A549 (cell line): ENCODE data around the gene MOB2. TPM values are rescaled to one million over a fixed set of nuclear protein-coding genes. Genes with fewer than 3 reads are reported as not detected.

Experiments used
- ATAC-seq, 2 experiments: fragments of 200-7000 bp in 1 of 2; fragments of >200 bp in 1 of 2; cut with Nextera tagmentation in 1 of 2; cut with Tn5 transposase in 1 of 2; 3 replicates each; pipeline versions ENCODE4 v1.8.0 to v1.9.1; 2018 to 2020; ENCODE audit warnings: mild to moderate bottlenecking in 1 of 2, moderate library complexity in 1 of 2
- CTCF ChIA-PET: fragments of 300-600 bp; sonication (Branson Sonifier 250); formaldehyde crosslinking; extraction: SDS; loops from one replicate; lab custom pipeline; 2021; ENCODE audit warnings: antibody characterized with exemption, inconsistent platforms; lab: Yijun Ruan, JAX
- POLR2A ChIA-PET: fragments of 350-600 bp; formaldehyde crosslinking; extraction: SDS; loops from one replicate; lab custom pipeline; 2021; ENCODE audit warnings: antibody characterized with exemption, inconsistent platforms; lab: Yijun Ruan, JAX
- DNase-seq, 2 experiments: peaks; one replicate each; pipeline versions ENCODE4 v3.0.0 to v3.0.0-alpha.2; 2011 to 2016; ENCODE audit warnings: low read depth in 1 of 2, low spot score in 1 of 2
- FAIRE-seq: peaks from 2 replicates; lab custom pipeline; 2011; peaks lifted over from hg19 to GRCh38; lab: Jason Lieb, UNC
- H3K27ac ChIP-seq, 2 experiments: fragments of >200 bp; sonication (Bioruptor Twin); formaldehyde crosslinking; 3 replicates each; pipeline ENCODE4 v1.5.1; 2016 to 2017
- H3K4me1 ChIP-seq: fragments of >200 bp; sonication (Bioruptor Twin); formaldehyde crosslinking; 3 replicates; pipeline ENCODE4 v1.6.1; 2016
- H3K4me2 ChIP-seq: fragments of >200 bp; sonication (Bioruptor Twin); formaldehyde crosslinking; 3 replicates; pipeline ENCODE4 v1.6.1; 2016
- H3K4me3 ChIP-seq: fragments of >200 bp; sonication (Bioruptor Twin); formaldehyde crosslinking; 3 replicates; pipeline ENCODE4 v1.5.1; 2016
- H3K9me3 ChIP-seq: fragments of >200 bp; sonication (Bioruptor Twin); formaldehyde crosslinking; 3 replicates; pipeline ENCODE4 v1.6.1; 2016
- BCL3 ChIP-seq: fragments of >200 bp; sonication (Bioruptor Twin); formaldehyde crosslinking; IDR thresholded peaks from 3 replicates; pipeline ENCODE4 v1.6.1; 2016
- BHLHE40 ChIP-seq: IDR thresholded peaks from 2 replicates; pipeline ENCODE4 v1.6.1; 2012; ENCODE audit warnings: low read depth, low read length, inconsistent platforms
- CEBPB ChIP-seq, 2 experiments: fragments of >200 bp in 1 of 2; sonication (Bioruptor Twin) in 1 of 2; formaldehyde crosslinking in 1 of 2; IDR thresholded peaks; 2 replicates each; pipeline ENCODE4 v1.6.1; 2012 to 2016
- CTCF ChIP-seq: fragments of >200 bp; sonication (Bioruptor Twin); formaldehyde crosslinking; IDR thresholded peaks from 3 replicates; pipeline ENCODE4 v1.5.1; 2016
- E2F6 ChIP-seq: IDR thresholded peaks from 2 replicates; pipeline ENCODE4 v1.6.1; 2012; ENCODE audit warnings: low read depth, borderline replicate concordance
- FOSL2 ChIP-seq, 2 experiments: fragments of 450-650 bp in 1 of 2; fragments of >200 bp in 1 of 2; sonication (Bioruptor Twin) in 1 of 2; formaldehyde crosslinking; IDR thresholded peaks; 2 replicates each; pipeline versions ENCODE4 v1.5.0 to v1.6.1; 2016 to 2020; ENCODE audit warnings: mild to moderate bottlenecking in 1 of 2, moderate library complexity in 1 of 2
- HEYL ChIP-seq: fragments of 250-450 bp; sonication (Bioruptor Pico); IDR thresholded peaks from 2 replicates; pipeline ENCODE4 v1.8.0; 2021; ENCODE audit warnings: mild to moderate bottlenecking, moderate library complexity
- HMGXB4 ChIP-seq: fragments of 250-450 bp; sonication (Bioruptor Pico); IDR thresholded peaks from 2 replicates; pipeline ENCODE4 v1.5.0; 2021; ENCODE audit warnings: mild to moderate bottlenecking, moderate library complexity, borderline replicate concordance
- HOXA7 ChIP-seq: fragments of 250-450 bp; sonication (Bioruptor Pico); IDR thresholded peaks from 2 replicates; pipeline ENCODE4 v1.5.0; 2020; ENCODE audit warnings: mild to moderate bottlenecking, moderate library complexity
- HOXB13 ChIP-seq: fragments of 250-450 bp; sonication (Bioruptor Pico); IDR thresholded peaks from 2 replicates; pipeline ENCODE4 v1.5.0; 2020; ENCODE audit warnings: low read depth, mild to moderate bottlenecking, moderate library complexity
- HOXB5 ChIP-seq: fragments of 250-450 bp; sonication (Bioruptor Pico); IDR thresholded peaks from 2 replicates; pipeline ENCODE4 v1.5.0; 2020; ENCODE audit warnings: mild to moderate bottlenecking, moderate library complexity
- JUN ChIP-seq, 2 experiments: fragments of >200 bp; sonication (Bioruptor Twin); formaldehyde crosslinking; IDR thresholded peaks; 2 replicates in 1 of 2; 3 replicates in 1 of 2; pipeline ENCODE4 v1.6.1; 2016 to 2017
- MAX ChIP-seq: IDR thresholded peaks from 2 replicates; pipeline ENCODE4 v1.6.1; 2012
- MAZ ChIP-seq: fragments of 150-350 bp; IDR thresholded peaks from 2 replicates; pipeline ENCODE4 v1.6.1; 2014; ENCODE audit warnings: antibody characterized with exemption, low read depth, low read length, borderline replicate concordance
- NR3C1 ChIP-seq: fragments of >200 bp; sonication (Bioruptor Twin); formaldehyde crosslinking; IDR thresholded peaks from 3 replicates; pipeline ENCODE4 v1.6.1; 2017
- PHF8 ChIP-seq: fragments of 200-600 bp; sonication (generic); IDR thresholded peaks from 2 replicates; pipeline ENCODE4 v1.6.1; 2016; ENCODE audit warnings: low read depth, mild to moderate bottlenecking, antibody characterized with exemption, moderate library complexity, borderline replicate concordance
- RAD21 ChIP-seq, 2 experiments: fragments of >200 bp in 1 of 2; sonication (Bioruptor Twin) in 1 of 2; formaldehyde crosslinking in 1 of 2; IDR thresholded peaks in 1 of 2; conservative IDR thresholded peaks in 1 of 2; 2 replicates in 1 of 2; 3 replicates in 1 of 2; pipeline ENCODE4 v1.6.1; 2012 to 2018; ENCODE audit warnings: inconsistent platforms in 1 of 2
- REST ChIP-seq: fragments of 200-600 bp; sonication (generic); IDR thresholded peaks from 2 replicates; pipeline ENCODE4 v1.6.1; 2016; ENCODE audit warnings: antibody characterized with exemption, mild to moderate bottlenecking, moderate library complexity
- ZSCAN20 ChIP-seq: fragments of 250-450 bp; sonication (Bioruptor Pico); IDR thresholded peaks from 2 replicates; pipeline ENCODE4 v1.8.0; 2022; ENCODE audit warnings: mild to moderate bottlenecking, moderate library complexity
- whole genome bisulfite sequencing: methylation state at CpG from one replicate; pipeline ENCODE4 v1.1.6; 2017; ENCODE audit errors: missing lambda C conversion rate; 5-methylcytosine and 5-hydroxymethylcytosine counted together
- polyA plus RNA-seq, 4 experiments: library from polyadenylated mRNA; depleted of rRNA in 3 of 4; stranded (reverse); fragments of >200 nt; fragmentation: RNase III in 1 of 4; extraction: RNeasy Plus Mini Kit Qiagen cat#74134 plus additional on column Dnase treatment in 1 of 4; gene quantifications; 2 replicates in 3 of 4; 3 replicates in 1 of 4; pipeline ENCODE4 v1.2.3, GENCODE V29; 2011 to 2017

MOB2 gene
- polyA plus RNA-seq, 2 of the 4 experiments (the other 2 are of a cell fraction), result 25.4 to 38.2 TPM

- no peaks in the 10 kb centered on the region for H3K4me1 ChIP-seq
- no peak for DNase-seq
- ATAC-seq, result no peak
- ChIA-PET POLR2A (no interaction called here), CTCF (no interaction called here)
- 91% methylated on average over 5 of the region's 13 CpGs for WGBS
- no peak overlapping the region for H3K4me3 ChIP-seq
- H3K4me2 ChIP-seq, result no peak overlapping the region
- no peak overlapping the region for H3K27ac ChIP-seq
- no peak for TF ChIP-seq HEYL
- TF ChIP-seq E2F6, result no peak
- no peak for TF ChIP-seq FOSL2 (IDR thresholded peaks at IDR 0.05)
- no peak for TF ChIP-seq FOSL2 (CRISPR knock-in tag; IDR thresholded peaks at IDR 0.05)
- no peak for TF ChIP-seq CTCF
- no peak for TF ChIP-seq BCL3
- TF ChIP-seq HOXA7 (CRISPR knock-in tag), result no peak
- no peak for TF ChIP-seq MAZ
- no peak for TF ChIP-seq RAD21 (conservative IDR thresholded peaks at IDR 0.05 in 1 of 2, IDR thresholded peaks at IDR 0.05 in 1 of 2)
- TF ChIP-seq MAX, result no peak
- TF ChIP-seq PHF8, result no peak
- no peak for TF ChIP-seq NR3C1
- TF ChIP-seq CEBPB (IDR thresholded peaks at IDR 0.05), result no peak
- no peak for TF ChIP-seq HMGXB4
- TF ChIP-seq JUN (IDR thresholded peaks at IDR 0.05), result no peak
- no peak for TF ChIP-seq REST
- no peak for TF ChIP-seq ZSCAN20 (CRISPR knock-in tag)
- no peak for TF ChIP-seq BHLHE40
- TF ChIP-seq HOXB5 (CRISPR knock-in tag), result no peak
- no peak for TF ChIP-seq HOXB13 (CRISPR knock-in tag)
- H3K9me3 ChIP-seq, result no peaks in the 10 kb centered on the region
- FAIRE-seq, result no peak
These were observed 33.8 kb downstream of the MOB2 start for GRCh38 chr11:1452744-1453143.
